Right lung (tissue), 5 donors: Measurements from ENCODE around the gene NRN1L. TPM values are rescaled to one million over a fixed set of nuclear protein-coding genes. Genes with fewer than 3 reads are reported as not detected.
"Not testable (repeated sequence)": the region's sequence is repeated elsewhere in the genome, so short reads cannot be mapped to it uniquely, and the experiment has no call there.

Experiments used
- DNase-seq, 2 donors: peaks; one replicate each; pipeline ENCODE4 v3.0.0-alpha.2; 2013
- polyA plus RNA-seq, 5 donors: library from polyadenylated mRNA; unstranded; fragments of 120-200 nt; gene quantifications; one replicate each; pipeline versions ENCODE4 v1.2.1 to v1.2.3, GENCODE V29; 2013; ENCODE audit warnings: inconsistent platforms in 1 of 5, low replicate concordance in 1 of 5; ENCODE audit not compliant: insufficient read length in 5 of 5, insufficient read depth in 1 of 5

NRN1L gene
- polyA plus RNA-seq, 5 donors: 0.60 to 3.5 (median 2.2) TPM

GRCh38 chr16:67882374-67883145 is 2.1 kb upstream of the NRN1L start:
- no peak for DNase-seq

GRCh38 chr16:67883146-67883871 is 1.4 kb upstream of the NRN1L start:
- DNase-seq: no peak

GRCh38 chr16:67883872-67884261 is 818 bp upstream of the NRN1L start:
- DNase-seq: no peak

GRCh38 chr16:67885545-67885944 is 860 bp downstream of the NRN1L start:
- no peak for DNase-seq

GRCh38 chr16:67885976-67886375 is 1.3 kb downstream of the NRN1L start:
- no peak for DNase-seq

- DNase-seq: peak; percentile 46 to 63
Observed at GRCh38 chr16:67886387-67886786, 1.7 kb downstream of the NRN1L start.

GRCh38 chr16:67888331-67888730 is 3.6 kb downstream of the NRN1L start:
- DNase-seq: no peak

- no peak for DNase-seq
Observed at GRCh38 chr16:67892375-67892774, 7.7 kb downstream of the NRN1L start.

- DNase-seq: peak; percentile 93 to 94
Observed at GRCh38 chr16:67892899-67893742, 8.4 kb downstream of the NRN1L start, which contains the start of gene PSKH1. PSKH1 (plus strand) TSS chr16:67893254; CDS start chr16:67908750, 15,496 bp downstream.

- DNase-seq: no peak
Observed at GRCh38 chr16:67893743-67894399, 9.2 kb downstream of the NRN1L start.

- no peak for DNase-seq
Observed at GRCh38 chr16:67897231-67897630, 12.5 kb downstream of the NRN1L start.

- no peak for DNase-seq
Observed at GRCh38 chr16:67901734-67902133, 17.0 kb downstream of the NRN1L start.

- no peak for DNase-seq
Observed at GRCh38 chr16:67902831-67903230, 18.1 kb downstream of the NRN1L start.

- no peak for DNase-seq
Observed at GRCh38 chr16:67907397-67908180, 22.9 kb downstream of the NRN1L start.

- DNase-seq: no peak
Observed at GRCh38 chr16:67909056-67909742, 24.5 kb downstream of the NRN1L start.

GRCh38 chr16:67910158-67910557 is 25.5 kb downstream of the NRN1L start:
- no peak for DNase-seq

GRCh38 chr16:67914758-67915495 is 30.2 kb downstream of the NRN1L start:
- DNase-seq: no peak

GRCh38 chr16:67915496-67915769 is 30.7 kb downstream of the NRN1L start:
- DNase-seq: not testable (repeated sequence)

GRCh38 chr16:67915831-67916723 is 31.4 kb downstream of the NRN1L start:
- DNase-seq: no peak
